ENCODE data around the gene MYH10.

The MYH10 gene

GRCh38 chr17:8484465-8484864 lies 146.1 kb downstream of the MYH10 start:
- no peaks in the 10 kb centered on the region for H3K27me3 ChIP-seq (ENCODE audit: control insufficient read depth, low read length)
- no peak overlapping the region for H3K27ac ChIP-seq (ENCODE audit: low read depth, low read length)
- no peak overlapping the region for H3K4me2 ChIP-seq (ENCODE audit: low read length)
- peaks cover 8% of the 10 kb centered on the region; the same call in 1 of the 2 replicates for H3K9me3 ChIP-seq (ENCODE audit: control insufficient read depth, insufficient read depth, low read length)
- H3K4me1 ChIP-seq (ENCODE audit: control insufficient read depth, low read length), result no peaks in the 10 kb centered on the region
- no peaks in the 10 kb centered on the region for H4K20me1 ChIP-seq (ENCODE audit: control insufficient read depth, insufficient read depth, low read depth, low read length)
- H3K4me3 ChIP-seq (ENCODE audit: low read length), result no peak overlapping the region
- TF ChIP-seq CTCF (IDR thresholded peaks at IDR 0.05; ENCODE audit: low read depth, low read length, poor library complexity, severe bottlenecking) (no peak), EZH2phosphoT487 (IDR thresholded peaks at IDR 0.05; ENCODE audit: borderline replicate concordance, low read length) (no peak)
- H3K79me2 ChIP-seq (ENCODE audit: control insufficient read depth, low read length), result no peaks in the 10 kb centered on the region
- H3K36me3 ChIP-seq (ENCODE audit: control insufficient read depth, low read length), result peaks cover 64% of the 10 kb centered on the region
- H3F3A ChIP-seq (ENCODE audit: control insufficient read depth, insufficient read depth), result no peaks in the 10 kb centered on the region
- no peaks in the 10 kb centered on the region for H3K9me2 ChIP-seq (replicated peaks; ENCODE audit: control insufficient read depth, low read length)

GRCh38 chr17:8482546-8482945 lies 148.0 kb downstream of the MYH10 start:
- peaks cover 8% of the 10 kb centered on the region; the same call in 1 of the 2 replicates for H3K9me3 ChIP-seq (ENCODE audit: control insufficient read depth, insufficient read depth, low read length)
- TF ChIP-seq CTCF (IDR thresholded peaks at IDR 0.05; ENCODE audit: low read depth, low read length, poor library complexity, severe bottlenecking) (no peak), EZH2phosphoT487 (IDR thresholded peaks at IDR 0.05; ENCODE audit: borderline replicate concordance, low read length) (no peak)
- H3K4me3 ChIP-seq (ENCODE audit: low read length), result no peak overlapping the region
- no peaks in the 10 kb centered on the region for H4K20me1 ChIP-seq (ENCODE audit: control insufficient read depth, insufficient read depth, low read depth, low read length)
- no peaks in the 10 kb centered on the region for H3K27me3 ChIP-seq (ENCODE audit: control insufficient read depth, low read length)
- no peaks in the 10 kb centered on the region for H3K79me2 ChIP-seq (ENCODE audit: control insufficient read depth, low read length)
- no peaks in the 10 kb centered on the region for H3K9me2 ChIP-seq (replicated peaks; ENCODE audit: control insufficient read depth, low read length)
- H3F3A ChIP-seq (ENCODE audit: control insufficient read depth, insufficient read depth), result no peaks in the 10 kb centered on the region
- no peaks in the 10 kb centered on the region for H3K4me1 ChIP-seq (ENCODE audit: control insufficient read depth, low read length)
- no peak overlapping the region for H3K27ac ChIP-seq (ENCODE audit: low read depth, low read length)
- no peak overlapping the region for H3K4me2 ChIP-seq (ENCODE audit: low read length)
- peaks cover 77% of the 10 kb centered on the region for H3K36me3 ChIP-seq (ENCODE audit: control insufficient read depth, low read length)

- Histone ChIP-seq H3K27me3 (ENCODE audit: control insufficient read depth, low read length) (no peaks in the 10 kb centered on the region), H3K9me3 (ENCODE audit: control insufficient read depth, insufficient read depth, low read length) (peaks cover 8% of the 10 kb centered on the region; the same call in 1 of the 2 replicates), H3K4me1 (ENCODE audit: control insufficient read depth, low read length) (no peaks in the 10 kb centered on the region), H3K4me2 (ENCODE audit: low read length) (no peak overlapping the region), H3F3A (ENCODE audit: control insufficient read depth, insufficient read depth) (no peaks in the 10 kb centered on the region), H3K36me3 (ENCODE audit: control insufficient read depth, low read length) (peaks cover 75% of the 10 kb centered on the region), H3K4me3 (ENCODE audit: low read length) (no peak overlapping the region), H3K79me2 (ENCODE audit: control insufficient read depth, low read length) (no peaks in the 10 kb centered on the region), H3K27ac (ENCODE audit: low read depth, low read length) (no peak overlapping the region), H3K9me2 (replicated peaks; ENCODE audit: control insufficient read depth, low read length) (no peaks in the 10 kb centered on the region), H4K20me1 (ENCODE audit: control insufficient read depth, insufficient read depth, low read depth, low read length) (no peaks in the 10 kb centered on the region)
- TF ChIP-seq CTCF (IDR thresholded peaks at IDR 0.05; ENCODE audit: low read depth, low read length, poor library complexity, severe bottlenecking), result no peak
- TF ChIP-seq EZH2phosphoT487 (IDR thresholded peaks at IDR 0.05; ENCODE audit: borderline replicate concordance, low read length), result no peak
These were observed 148.8 kb downstream of the MYH10 start for GRCh38 chr17:8481703-8482102.
